Panc1 (cell line): ENCODE results near the gene NSMCE3. TPM values are rescaled to one million over a fixed set of nuclear protein-coding genes. Genes with fewer than 3 reads are reported as not detected.

Experiments
- ATAC-seq: fragments of 200-7000 bp; cut with Tn5 transposase; 2 replicates; pipeline ENCODE4 v1.9.1; 2020; ENCODE audit warnings: mild to moderate bottlenecking, moderate library complexity
- BruUV-seq: library from RNA; stranded (reverse); fragments of 400-500 nt; replicated peaks from 2 replicates; lab custom pipeline; 2021; lab: Mats Ljungman, UMichigan
- CTCF ChIA-PET: fragments of 300-600 bp; sonication (Branson Sonifier 250); formaldehyde crosslinking; loops from one replicate; lab custom pipeline; 2022; ENCODE audit warnings: antibody characterized with exemption; lab: Charles Lee
- POLR2A ChIA-PET: fragments of 300-600 bp; sonication (Branson Sonifier 250); formaldehyde crosslinking; loops from one replicate; lab custom pipeline; 2022; ENCODE audit warnings: antibody characterized with exemption; lab: Charles Lee
- DNase-seq: peaks from one replicate; pipeline ENCODE4 v3.0.0-alpha.2; 2010; ENCODE audit warnings: low read depth, low spot score
- H3K27ac ChIP-seq: 2 replicates; pipeline ENCODE4 v1.5.1; 2011; ENCODE audit warnings: mild to moderate bottlenecking, low read length, inconsistent platforms
- H3K27me3 ChIP-seq: fragments of 200-500 bp; sonication (Bioruptor generic); 2 replicates; pipeline ENCODE4 v1.6.0; 2014; ENCODE audit warnings: low read length, inconsistent platforms; ENCODE audit not compliant: control insufficient read depth, insufficient read depth
- H3K36me3 ChIP-seq: fragments of 200-500 bp; sonication (Bioruptor generic); 2 replicates; pipeline ENCODE4 v1.5.1; 2014; ENCODE audit warnings: inconsistent platforms, mild to moderate bottlenecking, low read length, moderate library complexity; ENCODE audit not compliant: control insufficient read depth, insufficient read depth
- H3K4me1 ChIP-seq: 2 replicates; pipeline ENCODE4 v1.5.1; 2011; ENCODE audit warnings: inconsistent platforms, mild to moderate bottlenecking, low read length, moderate library complexity; ENCODE audit not compliant: control insufficient read depth, insufficient read depth
- H3K4me3 ChIP-seq, 2 experiments: 2 replicates each; pipeline ENCODE4 v1.5.1; 2011 to 2012; ENCODE audit warnings: low read depth in 2 of 2, low read length in 2 of 2, mild to moderate bottlenecking in 2 of 2, inconsistent platforms in 1 of 2, moderate library complexity in 1 of 2
- H3K9me3 ChIP-seq: fragments of 200-500 bp; sonication (Bioruptor generic); 2 replicates; pipeline ENCODE4 v1.5.1; 2014; ENCODE audit warnings: low read depth, mild to moderate bottlenecking, inconsistent platforms, low read length, moderate library complexity; ENCODE audit not compliant: control insufficient read depth, insufficient read depth
- CTCF ChIP-seq: fragments of 450-650 bp; IDR thresholded peaks from 2 replicates; pipeline ENCODE4 v1.5.1; 2017; ENCODE audit warnings: mild to moderate bottlenecking
- POLR2AphosphoS5 ChIP-seq: IDR thresholded peaks from 2 replicates; pipeline ENCODE4 v1.6.1; 2012; ENCODE audit warnings: mild to moderate bottlenecking, low read depth, low read length, moderate library complexity
- REST ChIP-seq, 2 experiments: IDR thresholded peaks; 2 replicates each; pipeline ENCODE4 v1.6.1; 2011 to 2012; ENCODE audit warnings: low read depth in 2 of 2, control low read depth in 1 of 2, low read length in 1 of 2, mild to moderate bottlenecking in 1 of 2, moderate library complexity in 1 of 2; ENCODE audit not compliant: insufficient read depth in 1 of 2
- SIN3A ChIP-seq: IDR thresholded peaks from 2 replicates; pipeline ENCODE4 v1.6.1; 2012; ENCODE audit warnings: low read depth, mild to moderate bottlenecking, low read length, moderate library complexity, borderline replicate concordance; ENCODE audit not compliant: insufficient read depth
- TCF7L2 ChIP-seq: IDR thresholded peaks from 2 replicates; pipeline ENCODE4 v1.6.1; 2011; ENCODE audit warnings: mild to moderate bottlenecking, low read depth, low read length, inconsistent platforms
- in situ Hi-C: cut with HindIII; loops from 2 replicates; pipeline ENCODE4 v1.10.0; 2016; ENCODE audit warnings: low sequenced_read_pairs, low pct_unique_long_range_greater_than_20kb
- intact Hi-C: fragments of 100-400 bp; cut with micrococcal nuclease; formaldehyde crosslinking; loops from one replicate; pipeline ENCODE4 v1.10.0; 2022; ENCODE audit not compliant: unreplicated experiment
- total RNA-seq: library from RNA; stranded (reverse); gene quantifications from one replicate; pipeline ENCODE4 v1.2.1, GENCODE V29; 2021; ENCODE audit not compliant: unreplicated experiment

Gene NSMCE3
- total RNA-seq, 1 experiment from 2014 or later, result 5.5 TPM

- H3K4me3 ChIP-seq, result no peak overlapping the region
- H3K36me3 ChIP-seq, result no peaks in the 10 kb centered on the region
- H3K9me3 ChIP-seq, result no peaks in the 10 kb centered on the region
- no peak overlapping the region for H3K27ac ChIP-seq
- peaks cover 2% of the 10 kb centered on the region; the same call in 1 of the 2 replicates for H3K27me3 ChIP-seq
- BruUV-seq, result no TSS peak
- H3K4me1 ChIP-seq, result no peaks in the 10 kb centered on the region
- no peak for ATAC-seq
- in situ Hi-C loops (no loop called here), intact Hi-C loops (no loop called here)
- ChIA-PET POLR2A (no interaction called here), CTCF (interaction anchor here (0.7 kb wide), 1 partner anchor 85 kb away, joined by 3 read pairs; no protein-coding TSS in a partner anchor)
- DNase-seq, result no peak
- TF ChIP-seq SIN3A, result no peak
- no peak for TF ChIP-seq POLR2AphosphoS5
- TF ChIP-seq REST (IDR thresholded peaks at IDR 0.05; ENCODE audit: insufficient read depth in 1 of 2, low read depth in 2 of 2, low read length in 1 of 2), result no peak
- TF ChIP-seq TCF7L2, result no peak
- TF ChIP-seq CTCF, result no peak
These were observed 39.5 kb upstream of the NSMCE3 start for GRCh38 chr15:29309139-29309538.

GRCh38 chr15:29308299-29308698, 38.7 kb upstream of the NSMCE3 start:
- POLR2A ChIA-PET, result no interaction called here
- TF ChIP-seq TCF7L2 (no peak), SIN3A (no peak), POLR2AphosphoS5 (no peak), REST (IDR thresholded peaks at IDR 0.05; ENCODE audit: insufficient read depth in 1 of 2, low read depth in 2 of 2, low read length in 1 of 2) (no peak), CTCF (no peak)
- DNase-seq (no peak), ATAC-seq (no peak)
- no peaks in the 10 kb centered on the region for H3K9me3 ChIP-seq
- no peak overlapping the region for H3K4me3 ChIP-seq
- no peak overlapping the region for H3K27ac ChIP-seq
- no peaks in the 10 kb centered on the region for H3K4me1 ChIP-seq
- in situ Hi-C loops, result no loop called here
- no peaks in the 10 kb centered on the region for H3K36me3 ChIP-seq
- intact Hi-C loops, result no loop called here
- BruUV-seq, result no TSS peak
- CTCF ChIA-PET, result interaction anchor here (0.7 kb wide), 1 partner anchor 84 kb away, joined by 3 read pairs; no protein-coding TSS in a partner anchor
- peaks cover 2% of the 10 kb centered on the region; the same call in 1 of the 2 replicates for H3K27me3 ChIP-seq
